Spleen (tissue), 11 donors: ENCODE measurements around the gene DHRSX. TPM values are rescaled to one million over a fixed set of nuclear protein-coding genes. Genes with fewer than 3 reads are reported as not detected.
"Not testable (repeated sequence)": the region's sequence is repeated elsewhere in the genome, so short reads cannot be mapped to it uniquely, and the experiment has no call there.

Source experiments
- DNase-seq: peaks from one replicate; pipeline ENCODE4 v3.0.0-alpha.2; 2020
- H3K27ac ChIP-seq, 8 donors: fragments of 200-600 bp; sonication (generic) in 7 of 8; 1 replicate in 4 of 8; 2 replicates in 4 of 8; pipeline versions ENCODE4 v1.5.0 to v1.8.0; 2016 to 2021; ENCODE audit warnings: inconsistent platforms in 4 of 8, mild to moderate bottlenecking in 4 of 8, moderate library complexity in 1 of 8
- H3K27me3 ChIP-seq, 7 donors: fragments of 200-600 bp; sonication (generic) in 6 of 7; replicated peaks in 1 of 7; 1 replicate in 4 of 7; 2 replicates in 3 of 7; pipeline versions ENCODE4 v1.5.0 to v1.8.0; 2016 to 2021; ENCODE audit warnings: inconsistent platforms in 3 of 7, mild to moderate bottlenecking in 1 of 7
- H3K36me3 ChIP-seq, 6 donors: fragments of 200-600 bp; sonication (generic) in 5 of 6; 1 replicate in 4 of 6; 2 replicates in 2 of 6; pipeline versions ENCODE4 v1.5.0 to v1.8.0; 2016 to 2021; ENCODE audit warnings: inconsistent platforms in 2 of 6
- H3K4me1 ChIP-seq, 6 donors: fragments of 200-600 bp; sonication (generic) in 5 of 6; 1 replicate in 3 of 6; 2 replicates in 3 of 6; pipeline versions ENCODE4 v1.5.0 to v1.8.0; 2016 to 2021; ENCODE audit warnings: inconsistent platforms in 3 of 6
- H3K4me3 ChIP-seq, 8 donors: fragments of 200-600 bp; sonication (generic) in 7 of 8; 1 replicate in 4 of 8; 2 replicates in 4 of 8; pipeline versions ENCODE4 v1.5.0 to v1.8.0; 2016 to 2021; ENCODE audit warnings: inconsistent platforms in 4 of 8, mild to moderate bottlenecking in 4 of 8, moderate library complexity in 2 of 8
- H3K9me3 ChIP-seq, 8 donors: fragments of 200-600 bp; sonication (generic) in 7 of 8; 1 replicate in 4 of 8; 2 replicates in 4 of 8; pipeline versions ENCODE4 v1.5.0 to v1.8.0; 2016 to 2021; ENCODE audit warnings: inconsistent platforms in 4 of 8
- CTCF ChIP-seq, 11 experiments: fragments of 200-600 bp in 7 of 11; fragments of 450-650 bp in 4 of 11; sonication (generic) in 4 of 11; IDR thresholded peaks in 8 of 11; conservative IDR thresholded peaks in 3 of 11; 1 replicate in 7 of 11; 2 replicates in 4 of 11; pipeline versions ENCODE4 v1.4.0 to v1.8.0; 2016 to 2021; ENCODE audit warnings: antibody characterized with exemption in 11 of 11, inconsistent platforms in 4 of 11, mild to moderate bottlenecking in 1 of 11
- POLR2A ChIP-seq, 3 donors: fragments of 450-650 bp; IDR thresholded peaks; one replicate each; pipeline ENCODE4 v1.5.1; 2017; ENCODE audit warnings: antibody characterized with exemption in 3 of 3, mild to moderate bottlenecking in 1 of 3
- POLR2AphosphoS5 ChIP-seq, 3 donors: sonication (generic); formaldehyde crosslinking; IDR thresholded peaks; one replicate each; pipeline ENCODE4 v1.5.1; 2017; ENCODE audit warnings: antibody characterized with exemption in 3 of 3
- WGBS, 5 donors: extraction: QIAGEN DNeasy Blood & Tissue Kit in 3 of 5; methylation state at CpG; one replicate each; pipeline versions ENCODE4 v1.1.5 to v1.1.7; 2013 to 2018; 5-methylcytosine and 5-hydroxymethylcytosine counted together
- intact Hi-C: fragments of 100-400 bp; cut with DNase I; formaldehyde crosslinking; loops from one replicate; pipeline ENCODE4 v1.15.0; 2023; ENCODE audit warnings: low total_unique reads
- polyA plus RNA-seq, 3 donors: library from polyadenylated mRNA; stranded (reverse); fragments of 200-250 nt; gene quantifications; one replicate each; pipeline ENCODE4 v1.2.1, GENCODE V29; 2013
- total RNA-seq, 7 donors: library from RNA; depleted of rRNA in 3 of 7; stranded (reverse); fragments of >200 nt in 3 of 7; fragmentation: NEBNext Ultra II Directional in 4 of 7; extraction: Animal tissue kit (Norgen Biotek cat#: 25700) in 4 of 7; gene quantifications; one replicate each; pipeline versions ENCODE4 v1.1.0 to v1.2.1, GENCODE V29; 2016 to 2021
- donor health status: healthy with polysubstance abuse.
- donor health status: DM: no; HTN: no; CAD: no; lungs with moderate emphysema.
- donor health status: DM: no; HTN: no; CAD: no.
- donor health status: Bipolar disorder and iron deficiency.
- donor health status: healthy.
- donor health status: DM: no; HTN: no; CAD: no.
- donor health status: DM: yes; HTN: yes; CAD: no.

DHRSX gene
- total and polyA plus RNA-seq, 10 donors, result 5.5 to 29.6 (median 23.2) TPM

GRCh38 chrX:2369206-2369605, 131.6 kb downstream of the DHRSX start:
- intact Hi-C loops, result no loop called here
- no peak for DNase-seq
- H3K36me3 ChIP-seq, result peaks cover 0 to 34% (median 0%) of the 10 kb centered on the region in 6 donors
- 85 to 96% (median 91%) methylated on average over 5 of the region's 5 CpGs for WGBS, 5 donors
- no peaks in the 10 kb centered on the region for H3K27me3 ChIP-seq
- no peak overlapping the region for H3K4me3 ChIP-seq
- H3K27ac ChIP-seq, result no peak overlapping the region
- peaks cover 0 to 11% (median 0%) of the 10 kb centered on the region in 6 donors for H3K4me1 ChIP-seq
- no peaks in the 10 kb centered on the region for H3K9me3 ChIP-seq
- TF ChIP-seq POLR2AphosphoS5 (IDR thresholded peaks at IDR 0.05) (no peak), POLR2A (IDR thresholded peaks at IDR 0.05) (no peak), CTCF (IDR thresholded peaks at IDR 0.05 in 8 of 11, conservative IDR thresholded peaks at IDR 0.05 in 3 of 11) (no peak)

- H3K27me3 ChIP-seq, result no peaks in the 10 kb centered on the region
- no peak for DNase-seq
- no peak overlapping the region for H3K4me3 ChIP-seq
- H3K36me3 ChIP-seq, result peaks cover 0 to 11% (median 0%) of the 10 kb centered on the region in 6 donors
- H3K27ac ChIP-seq, result no peak overlapping the region
- 87 to 95% (median 94%) methylated on average over 9 of the region's 9 CpGs for WGBS, 5 donors
- H3K9me3 ChIP-seq, result peaks cover 0 to 35% (median 10%) of the 10 kb centered on the region in 8 donors
- peaks cover 0 to 6% (median 0%) of the 10 kb centered on the region in 6 donors for H3K4me1 ChIP-seq
- intact Hi-C loops, result no loop called here
- TF ChIP-seq CTCF (IDR thresholded peaks at IDR 0.05 in 8 of 11, conservative IDR thresholded peaks at IDR 0.05 in 3 of 11) (no peak), POLR2AphosphoS5 (IDR thresholded peaks at IDR 0.05) (no peak), POLR2A (IDR thresholded peaks at IDR 0.05) (no peak)
Measured at GRCh38 chrX:2360731-2361130, 140.0 kb downstream of the DHRSX start.

- whole genome bisulfite sequencing, 5 donors, result 87 to 97% (median 93%) methylated on average over 4 of the region's 4 CpGs
- H3K4me3 ChIP-seq, intact Hi-C loops, DNase-seq, H3K27me3 ChIP-seq, H3K4me1 ChIP-seq, H3K27ac ChIP-seq: not testable (repeated sequence)
- H3K36me3 ChIP-seq, result peaks cover 0 to 14% (median 0%) of the 10 kb centered on the region in 6 donors
- peaks cover 0 to 35% (median 10%) of the 10 kb centered on the region in 8 donors for H3K9me3 ChIP-seq
Measured at GRCh38 chrX:2359522-2359921, 141.3 kb downstream of the DHRSX start.

- WGBS, 5 donors, result 86 to 93% (median 93%) methylated on average over 19 of the region's 19 CpGs
Measured at GRCh38 chrX:2351999-2352995, 148.5 kb downstream of the DHRSX start.

More at GRCh38 chrX:2351999-2352995, 148.5 kb downstream of the DHRSX start:
- Histone ChIP-seq H3K27ac (no peak overlapping the region), H3K4me1 (peaks cover 0 to 3% (median 0%) of the 10 kb centered on the region in 6 donors), H3K4me3 (no peak overlapping the region), H3K9me3 (peaks cover 0 to 11% (median 3%) of the 10 kb centered on the region in 8 donors), H3K27me3 (no peaks in the 10 kb centered on the region), H3K36me3 (peaks cover 0 to 49% (median 0%) of the 10 kb centered on the region in 6 donors)
- no peak for TF ChIP-seq CTCF (IDR thresholded peaks at IDR 0.05 in 8 of 11, conservative IDR thresholded peaks at IDR 0.05 in 3 of 11)
- no peak for DNase-seq
- intact Hi-C loops, result no loop called here
